ENCODE data around the gene RAB14. TPM values are rescaled to one million over a fixed set of nuclear protein-coding genes. Genes with fewer than 3 reads are reported as not detected.

The RAB14 gene
- total RNA-seq, 2 experiments from 2014 or later: 8.6 to 37.1 TPM

DNA sequence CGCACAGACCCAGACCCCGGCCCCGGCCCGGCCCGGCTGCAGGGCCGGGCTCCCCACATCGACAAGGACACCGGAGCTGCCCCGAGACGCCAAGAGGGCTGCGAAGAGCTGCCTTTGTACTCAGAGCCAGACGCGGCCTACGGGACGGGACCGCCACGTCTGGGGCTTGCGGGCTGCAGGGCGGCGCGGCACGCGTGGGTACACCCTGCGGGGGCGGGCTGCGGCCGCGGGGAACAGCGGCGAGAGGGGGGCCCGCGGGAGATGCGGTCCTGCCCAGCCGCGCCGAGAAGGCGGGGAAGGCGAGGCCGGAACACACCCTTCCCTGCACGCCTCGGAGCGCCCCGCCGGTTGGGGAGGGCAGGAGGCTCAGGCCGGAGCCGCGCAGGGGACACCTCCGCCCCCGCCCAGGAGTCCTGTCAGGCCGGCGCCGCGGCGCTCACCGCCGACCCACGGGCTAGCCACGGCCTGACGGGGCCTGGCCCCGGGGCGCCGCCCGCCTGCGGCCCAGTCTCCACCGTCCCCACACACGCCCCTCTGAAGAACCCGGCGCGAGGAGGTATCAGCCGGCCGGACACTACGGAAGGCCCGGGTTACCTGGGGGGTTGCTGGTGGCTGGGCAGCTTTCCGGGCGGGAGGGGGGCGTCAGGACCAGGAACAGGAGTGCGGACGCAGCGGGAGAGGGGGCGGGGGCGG lies 478 bp downstream of the RAB14 start:
- Histone ChIP-seq H3K4me3 (ENCODE audit: low read depth, low read length, poor library complexity, severe bottlenecking) (peak overlapping the region; percentile 99), H4K20me1 (ENCODE audit: insufficient read depth, low read length) (peaks cover 46% of the 10 kb centered on the region), H3K27ac (ENCODE audit: low read depth, low read length, poor library complexity, severe bottlenecking) (peak overlapping the region; percentile 81), H3K9me2 (ENCODE audit: insufficient read depth, low read length) (no peaks in the 10 kb centered on the region), H3K4me2 (ENCODE audit: low read length) (peak overlapping the region; percentile 98), H2AFZ (ENCODE audit: low read length) (no peak overlapping the region), H3K79me2 (ENCODE audit: insufficient read depth, low read depth, low read length) (peaks cover 59% of the 10 kb centered on the region), H3K4me1 (ENCODE audit: insufficient read depth, low read length, poor library complexity, severe bottlenecking) (peaks cover 58% of the 10 kb centered on the region), H3K9me3 (ENCODE audit: low read length) (no peaks in the 10 kb centered on the region), H3K36me3 (ENCODE audit: insufficient read depth, low read length) (peaks cover 22% of the 10 kb centered on the region; the same call in 1 of the 2 replicates)
- intact Hi-C loops (cut with micrococcal nuclease; ENCODE audit: unreplicated experiment): loop anchor here (2.0 to 10.0 kb wide), 3 partner anchors 128 to 446 kb away; partner anchors contain the start of gene PHF19
- POLR2A ChIA-PET: interaction anchor here (0.6 to 3.4 kb wide), 6 partner anchors 15 to 660 kb away, joined by 3 to 14 read pairs (median 4); no protein-coding TSS in a partner anchor
- peak; percentile 64 for DNase-seq (ENCODE audit: low spot score)
- BruUV-seq (replicated peaks): no TSS peak
- no peak for TF ChIP-seq EZH2phosphoT487 (IDR thresholded peaks at IDR 0.05; ENCODE audit: borderline replicate concordance, low read depth, low read length)
- TF ChIP-seq, protein P1, sequence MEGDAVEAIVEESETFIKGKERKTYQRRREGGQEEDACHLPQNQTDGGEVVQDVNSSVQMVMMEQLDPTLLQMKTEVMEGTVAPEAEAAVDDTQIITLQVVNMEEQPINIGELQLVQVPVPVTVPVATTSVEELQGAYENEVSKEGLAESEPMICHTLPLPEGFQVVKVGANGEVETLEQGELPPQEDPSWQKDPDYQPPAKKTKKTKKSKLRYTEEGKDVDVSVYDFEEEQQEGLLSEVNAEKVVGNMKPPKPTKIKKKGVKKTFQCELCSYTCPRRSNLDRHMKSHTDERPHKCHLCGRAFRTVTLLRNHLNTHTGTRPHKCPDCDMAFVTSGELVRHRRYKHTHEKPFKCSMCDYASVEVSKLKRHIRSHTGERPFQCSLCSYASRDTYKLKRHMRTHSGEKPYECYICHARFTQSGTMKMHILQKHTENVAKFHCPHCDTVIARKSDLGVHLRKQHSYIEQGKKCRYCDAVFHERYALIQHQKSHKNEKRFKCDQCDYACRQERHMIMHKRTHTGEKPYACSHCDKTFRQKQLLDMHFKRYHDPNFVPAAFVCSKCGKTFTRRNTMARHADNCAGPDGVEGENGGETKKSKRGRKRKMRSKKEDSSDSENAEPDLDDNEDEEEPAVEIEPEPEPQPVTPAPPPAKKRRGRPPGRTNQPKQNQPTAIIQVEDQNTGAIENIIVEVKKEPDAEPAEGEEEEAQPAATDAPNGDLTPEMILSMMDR (conservative IDR thresholded peaks at IDR 0.05; ENCODE audit: low read length): no peak
- CTCF ChIA-PET (ENCODE audit: unreplicated experiment): interaction anchor here (1.0 kb wide), 1 partner anchor 466 kb away, joined by 5 read pairs; no protein-coding TSS in a partner anchor

DNA sequence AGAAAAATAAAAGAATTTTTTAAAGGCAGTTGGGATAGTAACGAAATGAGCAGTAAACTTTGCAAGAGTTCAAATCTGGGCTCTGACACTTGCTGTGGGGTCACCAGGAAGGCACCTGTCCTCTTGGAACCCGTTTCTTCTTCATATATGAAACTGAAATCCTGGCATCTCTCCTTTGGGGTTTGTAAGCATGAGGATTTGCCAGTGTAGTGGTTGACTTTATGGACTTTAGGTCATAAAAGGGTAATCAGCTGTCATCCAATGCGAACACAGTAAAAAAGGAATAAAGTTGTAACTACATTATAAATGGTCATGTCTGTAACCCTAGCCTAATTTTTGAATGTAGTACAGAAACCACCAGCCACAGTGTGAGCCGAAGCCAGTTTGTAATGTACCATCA lies 1.3 kb downstream of the RAB14 start:
- H4K20me1 ChIP-seq (ENCODE audit: insufficient read depth, low read length): peaks cover 52% of the 10 kb centered on the region
- H3K4me3 ChIP-seq (ENCODE audit: low read depth, low read length, poor library complexity, severe bottlenecking): peak overlapping the region; percentile 99
- H2AFZ ChIP-seq (ENCODE audit: low read length): no peak overlapping the region
- H3K9me3 ChIP-seq (ENCODE audit: low read length): no peaks in the 10 kb centered on the region
- CTCF ChIA-PET (ENCODE audit: unreplicated experiment): interaction anchor here (1.0 kb wide), 1 partner anchor 16 kb away, joined by 3 read pairs; no protein-coding TSS in a partner anchor
- POLR2A ChIA-PET: interaction anchor here (0.6 to 3.4 kb wide), 4 partner anchors 11 to 119 kb away, joined by 3 to 16 read pairs (median 10); no protein-coding TSS in a partner anchor
- H3K27ac ChIP-seq (ENCODE audit: low read depth, low read length, poor library complexity, severe bottlenecking): peak overlapping the region; percentile 81
- peaks cover 67% of the 10 kb centered on the region for H3K79me2 ChIP-seq (ENCODE audit: insufficient read depth, low read depth, low read length)
- H3K9me2 ChIP-seq (ENCODE audit: insufficient read depth, low read length): no peaks in the 10 kb centered on the region
- DNase-seq (ENCODE audit: low spot score): no peak
- H3K4me1 ChIP-seq (ENCODE audit: insufficient read depth, low read length, poor library complexity, severe bottlenecking): peaks cover 60% of the 10 kb centered on the region
- peak overlapping the region; percentile 98 for H3K4me2 ChIP-seq (ENCODE audit: low read length)
- peaks cover 22% of the 10 kb centered on the region; the same call in 1 of the 2 replicates for H3K36me3 ChIP-seq (ENCODE audit: insufficient read depth, low read length)
- TF ChIP-seq, protein P1 (conservative IDR thresholded peaks at IDR 0.05; ENCODE audit: low read length): no peak
- TF ChIP-seq EZH2phosphoT487 (IDR thresholded peaks at IDR 0.05; ENCODE audit: borderline replicate concordance, low read depth, low read length): no peak
- BruUV-seq (replicated peaks): TSS peak; percentile 53
- intact Hi-C loops (cut with micrococcal nuclease; ENCODE audit: unreplicated experiment): loop anchor here (2.0 to 10.0 kb wide), 3 partner anchors 128 to 446 kb away; partner anchors contain the start of gene PHF19
